ENCODE measurements around the gene MAN1B1. TPM values are rescaled to one million over a fixed set of nuclear protein-coding genes. Genes with fewer than 3 reads are reported as not detected.

Gene MAN1B1
- total RNA-seq, 1 donor from 2014 or later = 34.1 TPM

DNA sequence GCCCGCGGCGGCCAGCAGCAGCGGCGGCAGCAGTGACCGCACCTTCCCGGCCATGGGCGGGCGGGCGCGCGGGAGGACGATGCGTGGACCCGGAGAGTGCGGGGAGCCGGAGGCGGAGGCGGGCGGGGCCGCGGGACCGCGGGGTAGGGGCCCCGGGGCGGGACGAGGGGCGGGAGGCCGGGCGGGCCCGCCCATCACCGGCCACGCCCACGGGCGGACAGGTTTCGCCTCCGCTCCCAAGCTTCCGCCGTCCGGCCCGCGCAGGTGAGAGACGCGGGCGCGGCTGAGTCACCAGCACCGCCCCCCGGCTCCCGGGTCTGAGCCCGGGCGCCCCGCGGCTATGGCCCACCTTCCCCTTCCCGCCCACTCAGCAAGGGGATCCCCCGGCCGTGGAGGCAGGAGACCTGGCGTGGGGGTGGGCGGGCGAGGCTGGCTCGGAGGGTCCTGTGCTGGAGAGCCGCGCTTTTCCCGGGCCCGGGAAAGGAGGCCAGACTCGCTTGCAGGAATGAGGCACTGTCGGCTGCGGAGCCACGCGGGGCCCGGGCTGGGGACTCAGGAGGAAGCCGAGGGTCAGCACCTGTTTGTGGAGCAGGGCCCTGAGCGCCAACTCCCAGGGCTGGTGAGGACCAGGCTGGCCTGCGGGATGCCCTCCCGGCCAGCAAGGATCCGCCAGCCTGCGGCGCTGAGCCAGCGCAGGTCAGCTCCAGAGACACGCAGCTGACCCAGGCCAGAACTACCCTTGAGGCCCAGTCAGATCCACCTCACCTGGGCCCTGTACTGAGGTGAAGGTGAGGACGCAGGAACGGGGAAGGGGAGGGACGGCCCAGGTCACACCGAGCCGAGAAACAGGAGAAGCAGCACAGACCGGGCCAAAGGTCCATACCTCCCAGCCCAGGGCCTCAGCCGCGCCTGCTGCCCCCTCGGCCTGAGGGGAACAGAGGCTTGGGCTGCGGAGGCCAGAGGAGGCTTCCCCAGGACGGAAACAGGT, 32.5 kb upstream of the MAN1B1 start, which contains the start of gene ENTPD2:
Gene ENTPD2, minus strand, starts transcription at position 118 of the 988 bp plus-strand sequence. Its CDS starts 64 bp downstream, at position 54.
- H3K27ac ChIP-seq = peak within 1 kb of the TSS; percentile 59
- intact Hi-C loops (cut with DNase I) = no loop called here
- H3K4me1 ChIP-seq = peaks cover 36% of the 10 kb centered on the region
- H3K9me3 ChIP-seq = no peaks in the 10 kb centered on the region
- TF ChIP-seq POLR2A (IDR thresholded peaks at IDR 0.05) (no peak), POLR2AphosphoS5 (IDR thresholded peaks at IDR 0.05; ENCODE audit: insufficient read depth in 1 of 2, low read depth in 1 of 2) (no peak), CTCF (IDR thresholded peaks at IDR 0.05) (no peak)
- H3K4me3 ChIP-seq = peak within 1 kb of the TSS; percentile 40 to 48
- no peaks in the 10 kb centered on the region for H3K27me3 ChIP-seq
- no peaks in the 10 kb centered on the region for H3K36me3 ChIP-seq
- DNase-seq (ENCODE audit: extremely low spot score in 2 of 2) = no peak

DNA sequence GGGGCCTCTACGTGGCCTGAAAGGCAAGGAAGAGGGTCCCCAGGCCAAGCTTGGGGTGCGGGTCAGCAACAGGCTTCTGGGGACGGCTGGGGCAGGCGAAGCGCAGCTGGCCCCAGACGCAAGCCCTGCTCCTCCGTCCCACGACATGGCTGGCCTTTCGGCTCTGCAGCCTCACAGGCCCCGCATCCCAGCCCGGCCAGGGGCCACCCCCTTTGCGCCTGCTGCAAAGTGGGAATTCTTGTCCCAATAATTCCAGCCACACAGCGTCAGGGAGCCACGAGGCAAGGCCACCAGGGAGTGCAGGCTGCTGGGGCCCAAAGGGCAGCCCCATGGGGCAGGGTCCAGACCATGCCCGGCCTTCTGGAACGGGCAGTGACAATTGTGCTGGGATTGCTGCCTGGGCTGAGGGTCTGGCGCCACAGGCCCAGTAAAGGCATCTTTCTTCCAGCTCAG, 31.8 kb upstream of the MAN1B1 start:
- Histone ChIP-seq H3K27me3 (no peaks in the 10 kb centered on the region), H3K36me3 (no peaks in the 10 kb centered on the region), H3K4me3 (peak overlapping the region in 1 of 2 donors; percentile 22), H3K4me1 (peaks cover 36% of the 10 kb centered on the region), H3K9me3 (no peaks in the 10 kb centered on the region), H3K27ac (peak overlapping the region; percentile 59)
- TF ChIP-seq POLR2A (IDR thresholded peaks at IDR 0.05) (no peak), CTCF (IDR thresholded peaks at IDR 0.05) (no peak), POLR2AphosphoS5 (IDR thresholded peaks at IDR 0.05; ENCODE audit: insufficient read depth in 1 of 2, low read depth in 1 of 2) (no peak)
- intact Hi-C loops (cut with DNase I) = no loop called here
- DNase-seq (ENCODE audit: extremely low spot score in 2 of 2) = no peak

- Histone ChIP-seq H3K36me3 (no peaks in the 10 kb centered on the region), H3K27ac (peak overlapping the region; percentile 59), H3K4me1 (peaks cover 36% of the 10 kb centered on the region), H3K27me3 (no peaks in the 10 kb centered on the region), H3K4me3 (peak overlapping the region in 1 of 2 donors; percentile 22), H3K9me3 (no peaks in the 10 kb centered on the region)
- no peak for DNase-seq (ENCODE audit: extremely low spot score in 2 of 2)
- TF ChIP-seq POLR2A (IDR thresholded peaks at IDR 0.05) = no peak
- peak; percentile 13 to 48 for TF ChIP-seq POLR2AphosphoS5 (IDR thresholded peaks at IDR 0.05; ENCODE audit: insufficient read depth in 1 of 2, low read depth in 1 of 2)
- intact Hi-C loops (cut with DNase I) = no loop called here
These were observed 31.1 kb upstream of the MAN1B1 start for GRCh38 chr9:137055385-137056364.

DNA sequence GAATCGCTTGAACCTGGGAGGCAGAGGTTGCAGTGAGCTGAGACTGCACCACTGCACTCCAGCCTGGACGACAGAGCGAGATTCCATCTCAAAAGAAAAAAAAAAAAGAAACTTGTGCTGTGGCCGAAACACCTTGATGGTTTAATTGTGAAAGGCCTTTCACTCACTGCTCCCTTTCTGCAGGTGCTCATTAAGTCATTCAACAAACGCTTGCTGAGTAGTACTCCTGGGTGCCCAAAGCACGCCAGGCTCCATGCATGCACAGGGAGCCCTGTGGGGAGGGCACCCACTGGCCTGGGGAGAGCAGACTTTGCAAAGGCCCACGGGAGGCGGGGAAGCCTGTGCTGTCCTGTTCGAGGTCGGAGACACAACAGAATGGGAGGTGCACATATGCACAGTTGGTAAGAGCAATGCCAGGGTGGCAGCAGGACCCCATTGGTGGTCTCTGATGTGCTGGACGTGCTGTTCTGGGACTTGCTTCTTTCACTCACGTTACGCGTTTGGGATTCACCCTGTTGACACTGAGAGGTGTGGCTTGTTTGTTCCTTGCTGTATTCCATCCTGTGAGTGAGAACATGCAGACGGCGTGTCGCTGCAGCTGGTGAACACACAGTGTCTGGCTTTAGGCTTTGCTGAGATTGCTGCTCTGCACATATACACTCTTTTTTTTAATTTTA, 29.9 kb upstream of the MAN1B1 start:
- peaks cover 36% of the 10 kb centered on the region for H3K4me1 ChIP-seq

More for the DNA sequence above, 29.9 kb upstream of the MAN1B1 start:
- H3K27me3 ChIP-seq = no peaks in the 10 kb centered on the region
- intact Hi-C loops (cut with DNase I) = no loop called here
- no peaks in the 10 kb centered on the region for H3K36me3 ChIP-seq
- H3K4me3 ChIP-seq = no peak overlapping the region
- TF ChIP-seq CTCF (IDR thresholded peaks at IDR 0.05) = no peak
- TF ChIP-seq POLR2A (IDR thresholded peaks at IDR 0.05) = no peak
- TF ChIP-seq POLR2AphosphoS5 (IDR thresholded peaks at IDR 0.05; ENCODE audit: insufficient read depth in 1 of 2, low read depth in 1 of 2) = no peak
- H3K27ac ChIP-seq = no peak overlapping the region
- DNase-seq (ENCODE audit: extremely low spot score in 2 of 2) = no peak
- H3K9me3 ChIP-seq = no peaks in the 10 kb centered on the region
